CD4-positive, alpha-beta T cell (primary cell): ENCODE results near the gene KRTAP10-1. TPM values are rescaled to one million over a fixed set of nuclear protein-coding genes. Genes with fewer than 3 reads are reported as not detected.

Experiments
- ATAC-seq: fragments of 200-7000 bp; cut with Tn5 transposase; one replicate; pipeline ENCODE4 v1.10.0; 2022; ENCODE audit warnings: mild to moderate bottlenecking; ENCODE audit not compliant: poor library complexity
- CTCF ChIA-PET: fragments of 350-600 bp; sonication (Branson Sonifier 250); formaldehyde crosslinking; loops from one replicate; lab custom pipeline; 2021; ENCODE audit warnings: antibody characterized with exemption, inconsistent platforms; lab: Charles Lee
- POLR2A ChIA-PET: fragments of 350-600 bp; sonication (Branson Sonifier 250); formaldehyde crosslinking; loops from one replicate; lab custom pipeline; 2021; ENCODE audit warnings: antibody characterized with exemption, inconsistent platforms; lab: Charles Lee
- DNase-seq, 14 experiments: peaks; one replicate each; pipeline ENCODE4 v3.0.0-alpha.2; 2013 to 2020; ENCODE audit warnings: mixed read lengths in 2 of 14
- H3K27ac ChIP-seq, 2 donors: one replicate each; pipeline versions ENCODE4 v1.5.1 to v1.7.0; 2013; ENCODE audit warnings: low read length in 2 of 2, low read depth in 1 of 2, mild to moderate bottlenecking in 1 of 2
- H3K27me3 ChIP-seq, 2 experiments: 1 replicate in 1 of 2; 2 replicates in 1 of 2; pipeline versions ENCODE4 v1.6.1 to v1.7.0; 2013; ENCODE audit warnings: low read length in 2 of 2, control low read depth in 1 of 2, mild to moderate bottlenecking in 1 of 2, moderate library complexity in 1 of 2; ENCODE audit not compliant: insufficient read depth in 2 of 2, control insufficient read depth in 1 of 2
- H3K36me3 ChIP-seq: one replicate; pipeline ENCODE4 v1.6.1; 2013; ENCODE audit warnings: low read length, control low read depth; ENCODE audit not compliant: insufficient read depth
- H3K4me1 ChIP-seq: one replicate; pipeline ENCODE4 v1.6.1; 2013; ENCODE audit warnings: low read length, control low read depth; ENCODE audit not compliant: insufficient read depth
- H3K4me3 ChIP-seq: one replicate; pipeline ENCODE4 v1.5.1; 2013; ENCODE audit warnings: mild to moderate bottlenecking, low read length, moderate library complexity
- H3K9me3 ChIP-seq, 2 experiments: 1 replicate in 1 of 2; 2 replicates in 1 of 2; pipeline versions ENCODE4 v1.6.1 to v1.7.0; 2013; ENCODE audit warnings: low read length in 2 of 2, mild to moderate bottlenecking in 2 of 2, control low read depth in 1 of 2, moderate library complexity in 1 of 2; ENCODE audit not compliant: control insufficient read depth in 1 of 2, insufficient read depth in 1 of 2
- H3K27ac Mint-ChIP-seq: one replicate; pipeline ENCODE4 v1.8.0; 2020; ENCODE audit warnings: mixed read lengths
- H3K27me3 Mint-ChIP-seq: one replicate; pipeline ENCODE4 v1.8.0; 2021; ENCODE audit warnings: mixed read lengths
- H3K36me3 Mint-ChIP-seq: one replicate; pipeline ENCODE4 v1.8.0; 2021; ENCODE audit warnings: low read depth, mixed read lengths
- H3K4me1 Mint-ChIP-seq: one replicate; pipeline ENCODE4 v1.8.0; 2021; ENCODE audit warnings: low read depth, mixed read lengths
- H3K4me3 Mint-ChIP-seq: one replicate; pipeline ENCODE4 v1.8.0; 2020; ENCODE audit warnings: mild to moderate bottlenecking, mixed read lengths
- H3K9me3 Mint-ChIP-seq: one replicate; pipeline ENCODE4 v1.8.0; 2020; ENCODE audit warnings: mixed read lengths
- intact Hi-C, 2 experiments: fragments of 100-400 bp; cut with DNase I in 1 of 2; cut with micrococcal nuclease in 1 of 2; formaldehyde crosslinking; loops; one replicate each; pipeline versions ENCODE4 v1.15.1 to v1.9.0; 2023 to 2025; cut with DNase I, micrococcal nuclease
- total RNA-seq, 174 experiments: library from RNA in 2 of 174; stranded (reverse) in 2 of 174; gene quantifications; one replicate each; pipeline ENCODE4 v1.2.3 and lab custom pipeline; 2021 to 2026
- TF ChIP-seq, protein P1 (sequence below): fragments of 200-600 bp; IDR thresholded peaks from one replicate; pipeline ENCODE4 v1.8.0; 2022; ENCODE audit warnings: antibody characterized with exemption, mild to moderate bottlenecking

The KRTAP10-1 gene
- total RNA-seq, 2 experiments from 2014 or later = not detected

- no peaks in the 10 kb centered on the region for H3K27me3 Mint-ChIP-seq
Measured at GRCh38 chr21:44512496-44513388, 27.3 kb downstream of the KRTAP10-1 start.

DNA sequence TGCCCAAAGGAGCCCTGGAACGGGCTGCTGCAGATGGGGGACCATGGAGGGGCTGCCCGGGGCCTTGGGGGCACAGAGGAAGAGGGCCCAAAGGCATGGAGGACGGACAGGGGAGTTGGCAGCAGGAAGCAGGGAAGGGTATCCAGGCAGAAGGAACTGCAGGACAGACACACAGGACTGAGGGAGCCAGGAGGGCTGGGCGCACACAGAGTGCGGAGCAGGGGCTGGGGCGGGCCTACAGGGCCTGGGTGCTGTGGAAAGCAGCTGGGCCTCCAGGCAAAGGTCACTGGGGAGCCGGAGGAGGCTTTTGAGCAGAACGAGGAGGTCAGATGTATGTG lies 28.1 kb downstream of the KRTAP10-1 start:
- no peaks in the 10 kb centered on the region for H3K36me3 Mint-ChIP-seq
- Histone ChIP-seq H3K27ac (no peak overlapping the region), H3K9me3 (no peaks in the 10 kb centered on the region), H3K27me3 (no peaks in the 10 kb centered on the region), H3K4me1 (peaks cover 12% of the 10 kb centered on the region), H3K36me3 (no peaks in the 10 kb centered on the region), H3K4me3 (no peak overlapping the region)
- H3K27me3 Mint-ChIP-seq = no peaks in the 10 kb centered on the region
- DNase-seq (no peak), ATAC-seq (no peak)
- CTCF ChIA-PET = interaction anchor here (2.9 to 3.3 kb wide), 2 partner anchors 230 to 282 kb away, joined by 24 to 41 read pairs; no protein-coding TSS in a partner anchor
- POLR2A ChIA-PET = no interaction called here
- H3K9me3 Mint-ChIP-seq = no peaks in the 10 kb centered on the region
- no peak overlapping the region for H3K27ac Mint-ChIP-seq
- no peak overlapping the region for H3K4me3 Mint-ChIP-seq
- intact Hi-C loops = loop anchor here (2.0 to 5.0 kb wide), 3 partner anchors 365 to 425 kb away; no protein-coding TSS in a partner anchor
- TF ChIP-seq, protein P1, sequence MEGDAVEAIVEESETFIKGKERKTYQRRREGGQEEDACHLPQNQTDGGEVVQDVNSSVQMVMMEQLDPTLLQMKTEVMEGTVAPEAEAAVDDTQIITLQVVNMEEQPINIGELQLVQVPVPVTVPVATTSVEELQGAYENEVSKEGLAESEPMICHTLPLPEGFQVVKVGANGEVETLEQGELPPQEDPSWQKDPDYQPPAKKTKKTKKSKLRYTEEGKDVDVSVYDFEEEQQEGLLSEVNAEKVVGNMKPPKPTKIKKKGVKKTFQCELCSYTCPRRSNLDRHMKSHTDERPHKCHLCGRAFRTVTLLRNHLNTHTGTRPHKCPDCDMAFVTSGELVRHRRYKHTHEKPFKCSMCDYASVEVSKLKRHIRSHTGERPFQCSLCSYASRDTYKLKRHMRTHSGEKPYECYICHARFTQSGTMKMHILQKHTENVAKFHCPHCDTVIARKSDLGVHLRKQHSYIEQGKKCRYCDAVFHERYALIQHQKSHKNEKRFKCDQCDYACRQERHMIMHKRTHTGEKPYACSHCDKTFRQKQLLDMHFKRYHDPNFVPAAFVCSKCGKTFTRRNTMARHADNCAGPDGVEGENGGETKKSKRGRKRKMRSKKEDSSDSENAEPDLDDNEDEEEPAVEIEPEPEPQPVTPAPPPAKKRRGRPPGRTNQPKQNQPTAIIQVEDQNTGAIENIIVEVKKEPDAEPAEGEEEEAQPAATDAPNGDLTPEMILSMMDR = no peak
- H3K4me1 Mint-ChIP-seq = no peaks in the 10 kb centered on the region

More at GRCh38 chr21:44512496-44513388, 27.3 kb downstream of the KRTAP10-1 start:
- Histone ChIP-seq H3K27me3 (no peaks in the 10 kb centered on the region), H3K4me3 (no peak overlapping the region), H3K4me1 (peaks cover 12% of the 10 kb centered on the region), H3K36me3 (no peaks in the 10 kb centered on the region), H3K9me3 (peaks cover 0 to 5% of the 10 kb centered on the region in 2 experiments), H3K27ac (no peak overlapping the region)
- DNase-seq (no peak), ATAC-seq (no peak)
- CTCF ChIA-PET = no interaction called here
- TF ChIP-seq, protein P1 = no peak
- Mint-ChIP-seq H3K27ac (no peak overlapping the region), H3K4me3 (no peak overlapping the region), H3K4me1 (no peaks in the 10 kb centered on the region), H3K9me3 (no peaks in the 10 kb centered on the region), H3K36me3 (no peaks in the 10 kb centered on the region)
- POLR2A ChIA-PET = no interaction called here
- intact Hi-C loops = loop anchor here in 1 of 2 experiments (5.0 kb wide), 2 partner anchors 365 to 425 kb away; no protein-coding TSS in a partner anchor

DNA sequence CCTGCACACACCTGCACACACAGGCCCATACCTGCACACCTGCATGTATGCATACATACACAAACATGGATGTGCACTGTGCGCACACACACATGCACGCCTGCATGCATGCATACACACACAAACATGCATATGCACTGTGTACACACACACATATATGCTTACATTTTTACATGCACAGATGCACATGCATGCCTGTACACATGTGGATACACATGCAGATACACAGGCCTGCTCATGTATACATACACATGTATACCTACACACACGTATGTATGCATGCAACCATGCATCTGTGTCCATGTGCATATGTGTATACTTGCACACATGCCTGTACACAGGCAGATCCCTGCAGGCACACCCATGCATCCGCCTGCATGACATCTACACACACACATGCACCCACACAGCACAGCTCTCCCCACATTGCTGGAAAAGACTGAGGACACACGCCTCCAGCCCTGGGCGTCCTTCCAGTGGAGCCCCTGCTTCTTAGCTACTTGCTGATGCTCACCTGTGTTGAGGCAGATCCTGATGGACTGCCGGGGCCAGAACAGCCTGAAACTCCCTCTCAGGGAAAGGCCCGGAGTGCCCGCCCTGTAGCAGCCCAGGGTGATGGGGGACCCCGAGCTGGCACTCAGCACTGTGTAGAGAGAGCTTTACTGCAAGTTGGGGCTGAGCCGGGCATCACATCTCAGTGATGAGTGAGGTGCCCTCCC lies 28.6 kb downstream of the KRTAP10-1 start:
- Mint-ChIP-seq H3K27me3 (no peaks in the 10 kb centered on the region), H3K9me3 (no peaks in the 10 kb centered on the region), H3K4me3 (peak overlapping the region; percentile 42), H3K27ac (no peak overlapping the region), H3K4me1 (no peaks in the 10 kb centered on the region), H3K36me3 (no peaks in the 10 kb centered on the region)
- TF ChIP-seq, protein P1 = no peak
- Histone ChIP-seq H3K4me3 (no peak overlapping the region), H3K36me3 (no peaks in the 10 kb centered on the region), H3K27ac (no peak overlapping the region), H3K4me1 (peaks cover 12% of the 10 kb centered on the region), H3K9me3 (no peaks in the 10 kb centered on the region), H3K27me3 (no peaks in the 10 kb centered on the region)
- ChIA-PET POLR2A (interaction anchor here (1.1 to 1.9 kb wide), 5 partner anchors 107 to 282 kb away, joined by 4 to 14 read pairs (median 5); partner anchors contain the start of gene KRTAP12-3), CTCF (interaction anchor here (0.6 to 3.3 kb wide), 6 partner anchors 231 to 364 kb away, joined by 3 to 41 read pairs (median 6); no protein-coding TSS in a partner anchor)
- DNase-seq (no peak), ATAC-seq (no peak)
- intact Hi-C loops = loop anchor here (2.0 to 5.0 kb wide), 3 partner anchors 366 to 426 kb away; no protein-coding TSS in a partner anchor
